HG02588 (cell line): ENCODE results near the gene MGAT5.
"Not testable (repeated sequence)": the region's sequence is repeated elsewhere in the genome, so short reads cannot be mapped to it uniquely, and the experiment has no call there.

Source experiments
- ATAC-seq: cut with Tn5 transposase; IDR thresholded peaks from one replicate; pipeline ENCODE4 v1.9.1; 2021; ENCODE audit warnings: mild to moderate bottlenecking, moderate library complexity; ENCODE audit not compliant: unreplicated experiment

Gene MGAT5

GRCh38 chr2:134275058-134275862, 21.4 kb downstream of the MGAT5 start:
- ATAC-seq = peak; percentile 75

- ATAC-seq = no peak
These were observed 22.7 kb downstream of the MGAT5 start for GRCh38 chr2:134276381-134277172.

GRCh38 chr2:134277223-134277622, 23.4 kb downstream of the MGAT5 start:
- no peak for ATAC-seq

- ATAC-seq = no peak
These were observed 24.7 kb downstream of the MGAT5 start for GRCh38 chr2:134278553-134278952.

GRCh38 chr2:134279417-134279816, 25.5 kb downstream of the MGAT5 start:
- ATAC-seq = no peak

GRCh38 chr2:134280231-134280630, 26.4 kb downstream of the MGAT5 start:
- ATAC-seq = no peak

- ATAC-seq = no peak
These were observed 26.9 kb downstream of the MGAT5 start for GRCh38 chr2:134280726-134281125.

- ATAC-seq = no peak
These were observed 28.0 kb downstream of the MGAT5 start for GRCh38 chr2:134281815-134282419.

- peak; percentile 91 for ATAC-seq
These were observed 28.9 kb downstream of the MGAT5 start for GRCh38 chr2:134282629-134283400.

- ATAC-seq = no peak
These were observed 29.8 kb downstream of the MGAT5 start for GRCh38 chr2:134283661-134284060.

GRCh38 chr2:134284119-134284670, 30.3 kb downstream of the MGAT5 start:
- ATAC-seq = no peak

GRCh38 chr2:134287323-134287722, 33.5 kb downstream of the MGAT5 start:
- no peak for ATAC-seq

- ATAC-seq = no peak
These were observed 34.9 kb downstream of the MGAT5 start for GRCh38 chr2:134288814-134289213.

GRCh38 chr2:134289225-134289624, 35.4 kb downstream of the MGAT5 start:
- no peak for ATAC-seq

GRCh38 chr2:134290358-134290757, 36.5 kb downstream of the MGAT5 start:
- peak; percentile 51 for ATAC-seq

GRCh38 chr2:134292514-134292913, 38.6 kb downstream of the MGAT5 start:
- ATAC-seq = no peak

GRCh38 chr2:134293719-134294537, 40.1 kb downstream of the MGAT5 start:
- ATAC-seq = no peak

- not testable (repeated sequence) for ATAC-seq
These were observed 40.7 kb downstream of the MGAT5 start for GRCh38 chr2:134294598-134294997.

GRCh38 chr2:134295441-134295840, 41.6 kb downstream of the MGAT5 start:
- no peak for ATAC-seq

GRCh38 chr2:134296301-134296700, 42.4 kb downstream of the MGAT5 start:
- no peak for ATAC-seq
